ENCODE results near the gene BMPER.

BMPER gene

GRCh38 chr7:34041707-34042106, 136.4 kb downstream of the BMPER start:
- no peak for DNase-seq
- Mint-ChIP-seq H3K4me1 (no peaks in the 10 kb centered on the region), H3K27ac (no peak overlapping the region), H3K9me3 (no peaks in the 10 kb centered on the region), H3K27me3 (no peaks in the 10 kb centered on the region), H3K4me3 (no peak overlapping the region)
- ATAC-seq, result no peak

- no peak overlapping the region for H3K4me3 Mint-ChIP-seq
- H3K9me3 Mint-ChIP-seq, result no peaks in the 10 kb centered on the region
- ATAC-seq (no peak), DNase-seq (no peak)
- H3K27me3 Mint-ChIP-seq, result no peaks in the 10 kb centered on the region
- no peak overlapping the region for H3K27ac Mint-ChIP-seq
- H3K4me1 Mint-ChIP-seq, result no peaks in the 10 kb centered on the region
These were observed 137.1 kb downstream of the BMPER start for GRCh38 chr7:34042406-34042805.

GRCh38 chr7:34043461-34044305, 138.3 kb downstream of the BMPER start:
- Mint-ChIP-seq H3K4me3 (no peak overlapping the region), H3K9me3 (peaks cover 0 to 7% of the 10 kb centered on the region in 2 donors), H3K27ac (no peak overlapping the region), H3K27me3 (no peaks in the 10 kb centered on the region), H3K4me1 (no peaks in the 10 kb centered on the region)
- no peak for DNase-seq
- ATAC-seq, result no peak

- no peak overlapping the region for H3K27ac Mint-ChIP-seq
- no peak overlapping the region for H3K4me3 Mint-ChIP-seq
- H3K9me3 Mint-ChIP-seq, result peaks cover 0 to 7% of the 10 kb centered on the region in 2 donors
- DNase-seq, result no peak
- H3K4me1 Mint-ChIP-seq, result no peaks in the 10 kb centered on the region
- H3K27me3 Mint-ChIP-seq, result no peaks in the 10 kb centered on the region
- no peak for ATAC-seq
These were observed 138.9 kb downstream of the BMPER start for GRCh38 chr7:34044306-34044643.

GRCh38 chr7:34044734-34045353, 139.5 kb downstream of the BMPER start:
- Mint-ChIP-seq H3K27ac (no peak overlapping the region), H3K27me3 (no peaks in the 10 kb centered on the region), H3K4me3 (no peak overlapping the region), H3K4me1 (no peaks in the 10 kb centered on the region), H3K9me3 (peaks cover 0 to 7% of the 10 kb centered on the region in 2 donors)
- no peak for DNase-seq
- ATAC-seq, result no peak

- DNase-seq (no peak), ATAC-seq (no peak)
- no peak overlapping the region for H3K27ac Mint-ChIP-seq
- H3K9me3 Mint-ChIP-seq, result peaks cover 0 to 7% of the 10 kb centered on the region in 2 donors
- H3K27me3 Mint-ChIP-seq, result no peaks in the 10 kb centered on the region
- no peak overlapping the region for H3K4me3 Mint-ChIP-seq
- no peaks in the 10 kb centered on the region for H3K4me1 Mint-ChIP-seq
These were observed 143.1 kb downstream of the BMPER start for GRCh38 chr7:34048445-34048844.

GRCh38 chr7:34054075-34054474, 148.7 kb downstream of the BMPER start:
- Mint-ChIP-seq H3K4me3 (no peak overlapping the region), H3K27ac (no peak overlapping the region), H3K4me1 (no peaks in the 10 kb centered on the region), H3K9me3 (no peaks in the 10 kb centered on the region), H3K27me3 (peaks cover 8% of the 10 kb centered on the region)
- DNase-seq, result no peak
- no peak for ATAC-seq

- Mint-ChIP-seq H3K4me1 (no peaks in the 10 kb centered on the region), H3K27ac (no peak overlapping the region), H3K9me3 (no peaks in the 10 kb centered on the region), H3K27me3 (peaks cover 8% of the 10 kb centered on the region), H3K4me3 (no peak overlapping the region)
- DNase-seq (no peak), ATAC-seq (no peak)
These were observed 151.8 kb downstream of the BMPER start for GRCh38 chr7:34057136-34057535.

GRCh38 chr7:34057956-34058355, 152.6 kb downstream of the BMPER start:
- no peak overlapping the region for H3K27ac Mint-ChIP-seq
- ATAC-seq (no peak), DNase-seq (no peak)
- H3K4me3 Mint-ChIP-seq, result no peak overlapping the region
- peaks cover 8% of the 10 kb centered on the region for H3K27me3 Mint-ChIP-seq
- H3K4me1 Mint-ChIP-seq, result no peaks in the 10 kb centered on the region
- H3K9me3 Mint-ChIP-seq, result no peaks in the 10 kb centered on the region

- no peaks in the 10 kb centered on the region for H3K9me3 Mint-ChIP-seq
- ATAC-seq (no peak), DNase-seq (no peak)
These were observed 153.4 kb downstream of the BMPER start for GRCh38 chr7:34058801-34059135.

GRCh38 chr7:34059136-34059828, 153.9 kb downstream of the BMPER start:
- H3K4me1 Mint-ChIP-seq, result no peaks in the 10 kb centered on the region
- H3K9me3 Mint-ChIP-seq, result no peaks in the 10 kb centered on the region

More at GRCh38 chr7:34058801-34059135, 153.4 kb downstream of the BMPER start:
- H3K4me1 Mint-ChIP-seq, result no peaks in the 10 kb centered on the region
- H3K27ac Mint-ChIP-seq, result no peak overlapping the region
- H3K27me3 Mint-ChIP-seq, result peaks cover 8% of the 10 kb centered on the region
- no peak overlapping the region for H3K4me3 Mint-ChIP-seq

GRCh38 chr7:34060196-34060947, 155.0 kb downstream of the BMPER start:
- H3K4me3 Mint-ChIP-seq, result no peak overlapping the region
- no peak for DNase-seq
- H3K4me1 Mint-ChIP-seq, result no peaks in the 10 kb centered on the region
- H3K9me3 Mint-ChIP-seq, result no peaks in the 10 kb centered on the region
- peaks cover 8% of the 10 kb centered on the region for H3K27me3 Mint-ChIP-seq
- no peak overlapping the region for H3K27ac Mint-ChIP-seq
- no peak for ATAC-seq

More at GRCh38 chr7:34059136-34059828, 153.9 kb downstream of the BMPER start:
- no peak for ATAC-seq
- peaks cover 8% of the 10 kb centered on the region for H3K27me3 Mint-ChIP-seq
- no peak overlapping the region for H3K4me3 Mint-ChIP-seq
- H3K27ac Mint-ChIP-seq, result no peak overlapping the region
- DNase-seq, result no peak

GRCh38 chr7:34061149-34061548, 155.8 kb downstream of the BMPER start:
- Mint-ChIP-seq H3K27me3 (peaks cover 8% of the 10 kb centered on the region), H3K4me3 (no peak overlapping the region), H3K27ac (no peak overlapping the region), H3K4me1 (no peaks in the 10 kb centered on the region), H3K9me3 (no peaks in the 10 kb centered on the region)
- ATAC-seq (no peak), DNase-seq (no peak)

- H3K9me3 Mint-ChIP-seq, result no peaks in the 10 kb centered on the region
These were observed 157.0 kb downstream of the BMPER start for GRCh38 chr7:34062341-34062740.

GRCh38 chr7:34062826-34063225, 157.5 kb downstream of the BMPER start:
- H3K4me1 Mint-ChIP-seq, result no peaks in the 10 kb centered on the region
- H3K4me3 Mint-ChIP-seq, result no peak overlapping the region
- no peak overlapping the region for H3K27ac Mint-ChIP-seq
- no peak for DNase-seq
- no peak for ATAC-seq
- H3K27me3 Mint-ChIP-seq, result peaks cover 8% of the 10 kb centered on the region
- no peaks in the 10 kb centered on the region for H3K9me3 Mint-ChIP-seq

More at GRCh38 chr7:34062341-34062740, 157.0 kb downstream of the BMPER start:
- Mint-ChIP-seq H3K27ac (no peak overlapping the region), H3K4me3 (no peak overlapping the region), H3K4me1 (no peaks in the 10 kb centered on the region), H3K27me3 (peaks cover 8% of the 10 kb centered on the region)
- ATAC-seq (no peak), DNase-seq (no peak)

All from stimulated activated naive CD8-positive, alpha-beta T cell treated with anti-CD3 and anti-CD28 coated beads, Interleukin-15, amount 100 ng/mL, for 72 hours (primary cell).